Activated CD8-positive, alpha-beta memory T cell treated with anti-CD3 and anti-CD28 coated beads, Interleukin-2, amount 50 U/mL, for 1 hour (primary cell): ENCODE results near the gene FAM229B.
"Not testable (repeated sequence)": the region's sequence is repeated elsewhere in the genome, so short reads cannot be mapped to it uniquely, and the experiment has no call there.

Experiments used
- DNase-seq: peaks from one replicate; pipeline ENCODE4 v3.0.0-alpha.2; 2020; ENCODE audit errors: extremely low read depth

Gene FAM229B, protein sequence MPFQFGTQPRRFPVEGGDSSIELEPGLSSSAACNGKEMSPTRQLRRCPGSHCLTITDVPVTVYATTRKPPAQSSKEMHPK

GRCh38 chr6:112087136-112087911 lies at the start of gene FAM229B, which contains the start of gene TUBE1:
Gene FAM229B (plus strand): TSS chr6:112087591. CDS start chr6:112099284, 11,693 bp downstream.
Gene TUBE1 (minus strand): TSS chr6:112087482. CDS start chr6:112087434, 48 bp downstream.
- DNase-seq, result peak; percentile 83

- no peak for DNase-seq
Measured at GRCh38 chr6:112037783-112038216, 49.6 kb upstream of the FAM229B start.

DNA sequence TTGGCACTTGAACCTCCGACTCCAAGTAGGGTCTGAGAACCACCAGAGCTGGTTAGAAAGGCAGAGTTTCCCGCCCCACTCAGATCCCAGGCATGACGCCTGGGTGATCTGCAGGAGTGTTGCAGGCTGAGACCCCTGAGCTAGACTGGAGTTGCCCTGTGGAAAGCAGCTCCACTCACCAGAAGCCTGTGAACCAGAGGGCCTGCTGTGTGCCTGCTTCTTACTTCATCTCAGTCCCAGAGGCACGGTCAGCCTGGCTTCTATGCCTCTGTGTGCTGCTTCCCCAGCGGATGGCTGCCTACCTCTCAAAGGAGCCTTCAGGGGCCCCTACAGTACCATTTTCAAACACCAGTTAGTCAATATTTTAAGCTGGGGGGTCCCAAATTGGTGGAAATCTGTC lies 49.1 kb upstream of the FAM229B start:
- DNase-seq, result no peak

GRCh38 chr6:112038756-112039430 lies 48.5 kb upstream of the FAM229B start:
- no peak for DNase-seq

GRCh38 chr6:112039431-112039770 lies 48.0 kb upstream of the FAM229B start:
- DNase-seq, result no peak

GRCh38 chr6:112040956-112041355 lies 46.4 kb upstream of the FAM229B start:
- DNase-seq, result no peak

GRCh38 chr6:112041535-112041934 lies 45.9 kb upstream of the FAM229B start:
- no peak for DNase-seq

DNA sequence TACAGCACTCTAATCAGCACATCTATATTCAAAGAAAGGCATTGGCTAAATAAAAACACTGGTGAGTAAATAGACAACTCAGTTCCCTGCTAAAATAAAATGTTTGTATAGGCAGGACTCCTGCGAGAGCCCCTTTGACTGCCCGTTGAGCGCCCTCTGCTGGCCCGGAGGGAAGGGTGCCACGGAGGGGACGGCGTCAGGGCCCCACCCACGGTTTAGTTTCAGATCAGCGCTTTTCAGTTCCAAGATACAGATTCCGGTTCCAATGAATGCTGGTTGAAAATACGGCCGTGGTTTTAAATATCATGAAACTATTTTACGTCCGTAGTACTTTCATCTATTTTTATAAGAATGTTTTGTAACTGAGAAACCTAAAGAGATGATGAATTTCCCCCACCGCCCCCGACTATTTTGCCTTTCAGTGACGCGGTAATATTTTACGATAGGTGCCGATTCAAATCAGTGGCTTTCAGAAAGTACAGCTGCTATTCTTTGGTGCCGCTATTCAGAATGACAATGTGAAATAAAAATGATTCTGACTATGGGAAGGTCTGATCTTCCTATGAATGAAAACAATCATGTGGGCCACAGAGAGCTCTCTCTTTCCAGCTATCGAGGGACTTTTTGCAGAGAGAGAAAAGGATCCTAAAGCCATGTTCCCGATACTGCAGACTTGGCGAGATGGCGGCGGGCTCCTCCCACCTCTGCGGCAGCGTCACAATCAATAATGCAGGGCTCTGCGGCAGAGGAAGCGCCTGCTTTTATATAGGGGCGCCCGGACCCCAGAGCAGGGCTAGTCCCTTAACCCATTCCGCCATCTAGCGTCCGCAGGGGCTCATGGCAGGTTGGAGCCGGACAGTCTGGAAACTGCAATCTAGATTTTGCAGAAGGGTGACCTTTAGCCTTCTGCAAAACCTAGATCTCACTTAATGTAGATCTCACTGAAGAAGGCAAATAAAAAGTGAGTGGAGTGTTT lies 44.1 kb upstream of the FAM229B start:
- DNase-seq, result peak; percentile 84

DNA sequence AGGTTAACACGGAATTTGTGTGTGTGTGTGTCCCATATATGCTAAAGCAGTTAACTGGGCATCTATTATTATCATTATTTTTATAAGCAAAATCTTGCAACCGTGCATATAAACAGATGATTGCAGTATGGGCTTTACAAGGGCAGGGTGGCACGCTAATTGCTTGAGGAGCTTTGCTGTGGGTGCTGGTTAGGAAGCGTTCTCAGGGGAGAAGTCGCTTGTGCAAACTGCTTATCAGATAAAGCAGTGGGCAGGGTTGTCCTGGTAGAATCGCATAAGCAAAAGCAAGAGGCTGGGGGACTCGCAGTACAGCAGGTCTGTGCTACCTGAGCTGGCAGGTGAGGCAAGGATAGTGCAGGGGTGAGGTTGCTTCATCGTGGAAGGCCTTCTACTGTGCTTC lies 43.2 kb upstream of the FAM229B start:
- DNase-seq, result no peak

- DNase-seq, result no peak
Measured at GRCh38 chr6:112044856-112045255, 42.5 kb upstream of the FAM229B start.

DNA sequence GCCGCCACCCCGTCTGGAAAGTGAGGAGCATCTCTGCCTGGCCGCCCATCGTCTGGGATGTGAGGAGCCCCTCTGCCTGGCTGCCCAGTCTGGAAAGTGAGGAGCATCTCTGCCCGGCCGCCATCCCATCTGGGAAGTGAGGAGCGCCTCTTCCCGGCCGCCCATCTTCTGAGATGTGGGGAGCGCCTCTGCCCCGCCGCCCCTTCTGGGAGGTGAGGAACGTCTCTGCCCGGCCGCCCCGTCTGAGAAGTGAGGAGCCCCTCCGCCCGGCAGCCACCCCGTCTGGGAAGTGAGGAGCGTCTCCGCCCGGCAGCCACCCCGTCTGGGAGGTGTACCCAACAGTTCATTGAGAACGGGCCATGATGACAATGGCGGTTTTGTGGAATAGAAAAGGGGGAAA lies 39.9 kb upstream of the FAM229B start:
- not testable (repeated sequence) for DNase-seq

DNA sequence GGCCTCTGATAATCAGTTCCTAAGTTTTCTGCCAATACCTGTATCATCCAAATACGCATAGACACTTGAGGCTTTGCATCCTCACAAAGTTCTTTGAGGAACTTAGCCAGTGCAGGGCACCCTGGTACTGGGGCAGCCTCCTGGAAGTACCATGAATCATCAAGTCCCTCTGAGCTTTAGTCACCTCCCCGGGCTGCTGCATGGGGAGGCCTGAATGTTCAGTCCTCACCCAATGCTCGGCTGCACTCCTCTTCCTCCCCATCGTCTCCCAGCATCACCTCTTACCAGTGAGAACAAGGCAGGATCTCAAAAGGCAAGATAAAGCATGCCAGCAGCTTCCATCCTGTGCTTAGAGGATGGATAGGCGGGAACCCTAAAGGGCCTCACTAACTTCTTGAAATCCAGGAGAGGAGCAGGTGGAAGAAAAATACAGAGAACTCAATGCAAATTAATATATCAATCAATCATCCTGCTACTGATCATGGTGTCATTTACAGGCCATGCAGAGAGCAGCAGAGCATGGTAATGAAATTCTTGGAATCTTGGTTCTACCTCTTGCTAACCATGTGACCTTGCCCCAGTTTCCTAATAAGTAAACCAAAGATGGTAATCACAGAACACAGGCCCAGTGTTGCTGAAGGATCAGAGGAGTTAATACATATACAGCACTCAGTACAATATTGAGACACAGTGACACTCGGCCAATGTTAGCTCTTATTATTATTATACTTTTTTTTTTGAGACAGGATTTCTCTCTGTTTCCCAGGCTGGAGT lies 38.2 kb upstream of the FAM229B start:
- DNase-seq, result no peak

DNA sequence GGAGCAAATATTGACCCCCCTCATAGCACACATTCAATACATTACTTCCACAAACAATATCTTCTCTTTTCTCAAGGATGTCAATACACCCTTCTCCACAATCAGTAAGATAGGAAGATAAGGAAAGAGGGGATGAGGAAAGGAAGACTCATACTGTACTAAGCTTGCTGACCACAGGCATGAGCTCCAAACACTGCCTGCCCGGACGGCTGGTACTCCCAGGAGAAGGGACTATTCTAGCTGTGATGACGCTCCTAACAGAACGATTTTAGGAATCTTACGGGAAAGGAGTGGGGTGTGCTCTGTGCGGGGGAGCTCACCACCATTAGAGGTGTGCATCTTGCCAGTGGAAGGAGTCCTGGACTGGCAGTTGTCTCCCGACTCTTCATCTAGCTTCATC lies 37.4 kb upstream of the FAM229B start:
- no peak for DNase-seq

DNA sequence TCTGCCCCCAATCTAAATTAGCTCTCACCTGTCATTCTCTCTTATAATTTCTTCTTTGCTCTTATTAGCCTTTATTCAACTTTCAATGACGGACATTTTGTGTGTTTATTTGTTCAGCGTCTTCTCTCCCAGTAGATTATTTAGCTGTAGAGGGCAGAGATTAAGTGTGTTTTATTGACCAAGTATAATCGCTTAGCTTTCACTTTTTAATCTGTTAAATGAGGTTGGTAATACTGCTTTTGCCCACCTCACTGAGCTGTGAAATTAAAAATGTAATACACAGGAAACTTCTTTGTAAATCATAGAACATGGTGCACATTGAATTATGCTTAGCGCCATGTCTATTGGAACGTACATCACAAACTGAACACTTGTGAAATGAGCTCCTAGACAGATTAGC lies 37.0 kb upstream of the FAM229B start:
- DNase-seq, result no peak

GRCh38 chr6:112051251-112051740 lies 36.1 kb upstream of the FAM229B start:
- not testable (repeated sequence) for DNase-seq

DNA sequence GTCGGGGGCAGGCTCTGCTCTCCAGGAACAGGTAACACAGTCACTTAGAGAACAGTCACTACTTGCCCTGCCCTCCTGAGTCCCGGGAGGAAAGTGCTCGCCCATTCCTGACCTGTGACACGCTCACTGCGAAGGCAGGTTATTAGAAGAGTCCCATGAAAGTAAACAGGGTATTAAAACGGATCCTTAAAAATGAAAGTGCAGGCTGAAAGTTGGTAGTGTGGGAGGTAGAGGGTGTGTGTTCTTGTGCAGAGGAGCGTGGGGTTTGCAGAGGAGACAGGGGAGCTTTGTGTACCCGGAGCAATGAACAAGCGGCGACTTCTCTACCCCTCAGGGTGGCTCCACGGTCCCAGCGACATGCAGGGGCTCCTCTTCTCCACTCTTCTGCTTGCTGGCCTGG lies 33.4 kb upstream of the FAM229B start, which contains the start of gene CCN6:
TSS of gene CCN6 (plus strand) at position 104 of the 400 bp plus-strand sequence. CDS start at position 358, 254 bp downstream.
- DNase-seq, result no peak

DNA sequence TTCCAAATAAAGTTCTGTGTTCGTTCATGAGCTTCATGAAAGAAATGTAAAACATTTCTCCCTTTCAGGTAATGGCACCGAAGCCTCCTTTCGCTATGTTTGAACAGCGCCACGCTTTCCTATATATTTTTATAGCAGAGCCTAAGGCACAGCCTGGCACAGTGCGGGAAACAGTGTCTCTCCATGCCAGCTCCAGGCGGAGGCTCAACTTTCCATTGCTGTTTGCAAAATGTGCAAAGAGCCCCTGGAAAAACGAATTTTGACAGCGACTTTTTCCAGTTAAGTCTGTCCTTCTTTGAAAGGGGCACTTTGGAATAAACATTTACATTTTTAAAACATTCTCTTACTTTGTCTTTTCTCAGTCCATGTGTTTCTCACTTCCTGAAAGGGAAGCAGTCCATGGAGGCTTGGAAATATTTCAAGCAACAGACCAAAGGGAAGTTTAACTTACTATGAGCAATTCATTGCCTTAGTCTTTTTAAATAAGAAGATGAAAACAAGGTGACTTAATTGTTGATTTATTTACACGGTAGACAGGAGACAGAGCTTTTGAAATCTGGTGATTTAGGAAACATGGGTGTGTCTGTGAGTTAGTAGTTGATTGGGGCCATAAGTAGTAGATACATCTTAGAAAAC lies 32.7 kb upstream of the FAM229B start:
- DNase-seq, result no peak

GRCh38 chr6:112058243-112059032 lies 29.0 kb upstream of the FAM229B start:
- no peak for DNase-seq

DNA sequence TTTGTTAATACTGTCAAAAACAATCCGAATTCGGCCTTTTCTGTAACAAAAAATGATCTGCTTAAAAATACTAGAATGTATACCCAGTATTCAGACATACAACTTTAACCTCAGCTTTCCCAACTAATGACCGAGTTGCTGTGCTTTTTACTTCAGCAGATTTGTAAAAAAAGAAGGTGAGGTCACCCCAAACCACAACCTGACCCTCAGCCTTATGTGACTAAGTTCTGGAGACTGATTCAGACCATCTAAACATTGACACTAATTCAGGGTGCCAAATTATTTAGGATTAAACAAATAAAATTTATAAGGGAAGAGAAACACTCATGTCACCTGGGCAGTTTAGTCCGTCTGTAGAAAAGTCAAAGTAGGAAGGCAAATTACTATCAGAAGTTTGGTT lies 25.8 kb upstream of the FAM229B start:
- DNase-seq, result no peak
